HG02588 (cell line): ENCODE results near the gene TNFSF11.
"Not testable (repeated sequence)": the region's sequence is repeated elsewhere in the genome, so short reads cannot be mapped to it uniquely, and the experiment has no call there.

Experiments used
- ATAC-seq: cut with Tn5 transposase; IDR thresholded peaks from one replicate; pipeline ENCODE4 v1.9.1; 2021; ENCODE audit warnings: mild to moderate bottlenecking, moderate library complexity; ENCODE audit not compliant: unreplicated experiment

TNFSF11 gene

DNA sequence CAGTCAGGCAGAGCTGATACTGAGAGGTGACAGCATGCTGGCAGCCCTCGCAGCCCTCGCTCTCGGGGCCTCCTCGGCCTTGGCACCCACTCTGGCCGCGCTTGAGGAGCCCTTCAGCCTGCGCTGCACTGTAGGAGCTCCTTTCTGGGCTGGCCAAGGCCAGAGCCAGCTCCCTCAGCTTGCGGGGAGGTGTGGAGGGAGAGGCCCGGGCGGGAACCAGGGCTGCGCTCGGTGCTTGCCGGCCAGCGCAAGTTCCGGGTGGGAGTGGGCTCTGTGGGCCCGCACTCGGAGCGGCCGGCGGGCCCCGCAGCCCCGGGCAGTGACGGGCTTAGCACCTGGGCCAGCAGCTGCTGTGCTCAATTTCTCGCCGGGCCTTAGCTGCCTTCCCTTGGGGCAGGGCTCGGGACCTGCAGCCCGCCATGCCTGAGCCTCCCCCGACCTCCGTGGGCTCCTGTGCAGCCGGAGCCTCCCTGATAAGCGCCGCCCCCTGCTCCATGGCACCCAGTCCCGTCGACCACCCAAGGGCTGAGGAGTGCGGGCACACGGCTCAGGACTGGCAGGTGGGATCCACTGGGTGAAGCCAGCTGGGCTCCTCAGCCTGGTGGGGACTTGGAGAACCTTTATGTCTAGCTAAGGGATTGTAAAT is 14.3 kb upstream of the TNFSF11 start:
- ATAC-seq = not testable (repeated sequence)

DNA sequence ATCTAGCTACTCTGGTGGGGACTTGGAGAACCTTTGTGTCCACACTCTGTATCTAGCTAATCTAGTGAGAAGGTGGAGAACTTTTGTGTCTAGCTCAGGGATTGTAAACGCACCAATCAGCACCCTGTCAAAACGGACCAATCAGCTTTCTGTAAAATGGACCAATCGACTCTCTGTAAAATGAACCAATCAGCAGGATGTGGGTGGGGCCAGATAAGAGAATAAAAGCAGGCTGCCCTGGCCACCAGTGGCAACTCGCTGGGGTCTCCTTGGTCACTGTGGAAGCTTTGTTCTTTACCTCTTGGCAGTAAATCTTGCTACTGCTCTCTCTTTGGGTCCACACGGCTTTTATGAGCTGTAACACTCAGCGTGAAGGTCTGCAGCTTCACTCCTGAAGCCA is 13.6 kb upstream of the TNFSF11 start:
- ATAC-seq = not testable (repeated sequence)

DNA sequence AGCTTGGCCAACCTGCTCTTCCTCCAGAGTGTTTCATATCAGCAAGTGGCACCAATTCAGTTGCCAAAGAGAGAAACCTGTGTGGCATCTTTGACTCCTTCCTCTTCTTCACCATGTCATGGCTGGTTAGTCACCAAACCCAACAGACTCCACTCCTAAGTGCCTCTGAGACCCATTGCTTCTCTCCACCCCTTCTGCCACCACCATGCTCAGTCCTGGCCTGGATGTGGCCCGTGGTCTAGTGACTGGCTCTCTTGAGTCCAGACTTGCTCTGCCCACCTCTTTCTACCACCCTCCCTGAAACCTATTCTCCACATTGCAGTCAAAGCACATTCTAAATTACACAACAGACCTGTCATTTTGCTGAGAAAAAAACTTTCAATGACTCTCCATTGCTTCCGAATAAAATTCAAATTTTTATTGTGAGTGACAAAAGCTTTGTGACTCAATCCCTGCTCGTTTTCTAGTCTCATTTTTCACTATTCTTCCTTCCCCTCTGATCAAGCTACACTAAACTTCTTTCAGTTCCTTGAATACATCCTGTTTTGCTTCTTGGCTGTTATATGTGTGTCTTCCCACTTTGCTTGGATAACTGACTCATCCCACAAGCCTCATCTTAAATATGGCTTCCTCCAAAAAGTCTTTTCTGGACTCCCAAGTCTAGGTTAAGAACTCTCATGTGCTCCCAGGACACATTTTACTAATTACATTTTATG is 12.0 kb upstream of the TNFSF11 start:
- no peak for ATAC-seq

GRCh38 chr13:42567906-42568305 is 6.0 kb upstream of the TNFSF11 start:
- no peak for ATAC-seq

- no peak for ATAC-seq
Measured at GRCh38 chr13:42569576-42570344, 4.2 kb upstream of the TNFSF11 start.

GRCh38 chr13:42571895-42572294 is 2.1 kb upstream of the TNFSF11 start:
- no peak for ATAC-seq

DNA sequence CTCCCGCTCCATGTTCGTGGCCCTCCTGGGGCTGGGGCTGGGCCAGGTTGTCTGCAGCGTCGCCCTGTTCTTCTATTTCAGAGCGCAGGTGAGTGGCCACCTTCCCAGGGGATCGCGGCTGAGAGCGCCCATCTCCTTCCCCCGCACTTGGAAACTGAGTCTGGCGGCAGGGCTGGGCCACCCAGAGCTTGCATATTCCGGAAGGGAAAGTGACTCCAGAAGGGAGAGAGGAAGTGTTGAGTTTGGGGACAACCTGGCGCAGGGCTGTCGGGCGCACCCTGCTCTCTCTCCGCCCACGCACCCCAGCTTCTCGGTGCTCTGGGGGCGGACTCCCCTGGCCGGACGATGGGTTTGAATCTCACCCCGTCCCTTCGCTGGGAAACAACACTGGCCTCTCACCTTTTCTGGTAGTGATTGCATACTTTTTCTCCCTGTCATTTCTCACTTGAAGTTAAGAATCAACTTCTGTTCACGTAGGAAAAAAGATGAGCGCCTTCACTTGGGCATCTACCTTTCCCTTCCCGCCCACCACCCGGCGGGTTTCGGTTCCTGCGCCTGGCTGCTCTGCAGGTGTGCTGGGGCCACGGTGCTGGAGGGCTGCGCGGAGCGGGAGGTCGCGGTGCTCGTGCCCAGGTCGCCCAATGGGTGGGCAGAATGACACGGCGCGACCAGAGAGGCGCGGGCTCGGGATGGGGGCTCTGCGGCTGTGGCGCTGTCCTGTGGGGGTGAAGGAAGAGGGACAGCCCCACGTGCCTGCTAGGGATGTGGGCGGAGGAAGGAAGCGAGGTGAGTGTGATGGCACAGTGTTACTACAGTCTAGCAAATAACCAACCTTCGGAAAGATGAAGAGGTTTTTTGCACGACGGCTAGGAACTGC is 721 bp downstream of the TNFSF11 start:
- ATAC-seq = peak; percentile 70

GRCh38 chr13:42575938-42576337 is 2.0 kb downstream of the TNFSF11 start:
- no peak for ATAC-seq

GRCh38 chr13:42577538-42577937 is 3.6 kb downstream of the TNFSF11 start:
- ATAC-seq = no peak

- ATAC-seq = no peak
Measured at GRCh38 chr13:42580644-42581043, 6.7 kb downstream of the TNFSF11 start.

DNA sequence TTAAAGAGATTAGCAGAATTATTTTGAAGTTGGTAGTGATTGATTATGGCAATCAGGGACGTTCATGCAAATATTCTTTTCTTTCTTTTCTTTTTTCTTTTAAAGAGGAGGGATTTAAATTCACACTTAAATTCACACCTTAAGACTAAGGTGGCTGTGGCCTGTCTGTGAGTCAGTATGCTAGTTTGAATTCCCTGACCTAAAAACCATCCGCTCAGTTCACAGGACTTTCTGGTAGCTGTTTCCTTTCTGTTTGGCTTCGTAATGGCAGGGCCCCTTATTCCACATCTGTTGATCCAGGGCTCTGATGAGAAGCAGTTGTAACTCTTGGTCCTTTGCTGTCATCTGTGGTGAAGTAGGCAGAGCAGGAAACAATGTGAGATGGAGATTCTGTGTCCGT is 7.5 kb downstream of the TNFSF11 start:
- no peak for ATAC-seq

GRCh38 chr13:42591602-42592001 is 17.6 kb downstream of the TNFSF11 start:
- no peak for ATAC-seq

DNA sequence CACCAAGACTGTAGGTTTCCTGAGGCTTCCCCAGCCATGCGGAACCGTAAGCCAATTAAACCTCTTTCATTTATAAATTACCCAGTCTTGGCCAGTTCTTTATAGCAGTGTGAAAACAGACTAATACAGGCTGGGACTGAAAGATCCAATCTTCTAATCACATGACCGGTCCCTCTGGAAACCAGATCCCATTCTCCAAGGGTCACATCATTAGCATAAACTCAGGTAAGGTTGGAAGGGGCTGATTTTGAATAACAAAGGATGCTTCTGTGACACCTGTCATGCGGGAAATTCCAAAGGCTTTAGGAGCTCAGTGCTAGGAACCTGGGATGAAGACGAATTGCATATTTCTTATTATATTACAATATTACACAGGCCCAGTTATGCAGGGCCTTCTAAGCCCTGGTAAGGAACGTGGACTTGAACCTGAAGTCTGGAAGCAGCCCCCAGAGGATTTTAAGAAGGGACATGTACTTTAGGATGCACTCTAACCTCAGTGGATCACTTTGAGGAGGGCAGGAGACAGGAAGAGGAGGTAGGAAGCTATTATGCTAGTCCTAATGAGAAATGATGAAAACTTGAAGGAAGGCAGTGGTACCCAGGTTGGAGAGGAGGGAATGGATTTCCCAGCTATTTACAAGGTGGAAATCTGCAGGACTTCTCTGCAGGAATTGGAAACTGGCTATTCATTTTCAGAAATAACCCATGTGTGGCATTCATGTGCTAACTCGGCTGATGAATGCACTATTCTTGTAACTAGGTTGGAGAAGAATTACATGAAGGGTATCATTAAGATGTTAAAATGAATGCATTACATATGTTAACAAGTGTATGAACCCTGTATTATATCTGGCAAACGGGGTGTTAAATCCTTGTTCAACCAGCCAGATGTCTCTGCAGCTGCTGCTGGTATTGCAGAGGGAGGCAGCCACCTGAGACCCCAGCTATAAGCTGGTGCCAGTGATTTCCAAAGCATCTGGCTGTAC is 19.3 kb downstream of the TNFSF11 start:
- ATAC-seq = no peak

GRCh38 chr13:42594481-42595252 is 20.7 kb downstream of the TNFSF11 start:
- no peak for ATAC-seq

DNA sequence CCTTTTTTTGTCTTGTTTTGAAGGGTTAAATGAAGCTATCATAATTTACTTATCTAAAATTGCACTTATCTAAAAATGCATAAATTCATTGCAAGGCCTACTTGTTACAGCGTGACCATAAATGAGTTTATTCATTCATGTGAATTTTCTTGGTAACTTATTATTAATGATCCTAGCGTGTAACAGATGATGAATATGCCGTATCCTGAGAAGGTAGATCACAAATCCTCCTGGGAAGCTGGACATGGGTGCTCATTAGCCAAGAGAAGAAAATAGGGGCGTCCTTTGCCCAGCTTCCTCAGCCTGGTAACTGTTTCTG is 21.3 kb downstream of the TNFSF11 start:
- no peak for ATAC-seq

DNA sequence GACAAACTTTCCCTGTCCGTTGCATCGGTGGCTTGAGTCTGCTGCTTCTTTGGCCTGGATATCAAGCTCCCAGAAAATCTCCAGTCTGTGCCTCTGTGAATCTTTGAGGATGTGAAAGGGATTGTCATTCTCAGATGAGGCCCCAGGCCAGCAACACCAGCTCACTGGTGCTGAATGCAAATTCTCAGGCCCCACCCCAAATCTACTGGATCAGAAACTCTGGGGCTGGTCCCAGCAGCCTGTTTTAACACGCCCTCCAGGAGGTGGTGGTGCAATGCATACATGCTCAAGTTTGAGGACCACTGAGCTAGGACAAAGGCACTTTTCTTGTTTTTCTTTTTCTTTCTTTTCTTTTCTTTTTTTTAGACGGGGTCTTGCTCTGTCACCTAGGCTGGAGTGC is 23.6 kb downstream of the TNFSF11 start:
- ATAC-seq = no peak

GRCh38 chr13:42600943-42601342 is 27.0 kb downstream of the TNFSF11 start:
- no peak for ATAC-seq

GRCh38 chr13:42602906-42603305 is 29.0 kb downstream of the TNFSF11 start:
- peak; percentile 69 for ATAC-seq

DNA sequence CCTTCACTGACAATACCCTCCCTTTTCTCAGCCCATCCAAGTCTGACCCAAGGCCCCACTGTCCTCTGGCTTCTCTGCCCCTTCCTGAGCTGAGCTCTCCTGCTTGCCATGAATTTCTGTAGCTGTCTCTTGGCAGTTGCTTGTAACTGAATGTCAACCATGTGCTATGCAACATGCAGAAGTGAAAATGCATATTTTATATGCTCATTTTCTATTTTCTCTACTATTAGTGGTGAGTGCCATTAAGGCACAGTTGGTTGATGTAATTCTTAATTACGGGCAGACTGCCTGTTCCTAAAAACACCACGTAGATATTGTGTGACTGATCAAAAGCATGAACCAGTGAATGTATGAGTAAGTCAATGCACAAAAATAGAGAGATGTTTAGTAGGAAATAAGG is 29.6 kb downstream of the TNFSF11 start:
- no peak for ATAC-seq
